Skin of body (tissue), 2 donors: ENCODE results near the gene CUL9. TPM values are rescaled to one million over a fixed set of nuclear protein-coding genes. Genes with fewer than 3 reads are reported as not detected.

Source experiments
- DNase-seq: peaks from one replicate; lab custom pipeline; 2025; lab: John Stamatoyannopoulos, UW
- total RNA-seq: library from RNA; depleted of rRNA; stranded (reverse); fragments of >200 nt; gene quantifications from one replicate; pipeline ENCODE4 v1.2.3, GENCODE V29; 2014

CUL9 gene
- total RNA-seq, 1 donor from 2014 or later = 18.8 TPM

- DNase-seq = no peak
Observed at GRCh38 chr6:43226192-43226851, 44.3 kb downstream of the CUL9 start.

- DNase-seq = peak; percentile 22
Observed at GRCh38 chr6:43228951-43229802, 47.2 kb downstream of the CUL9 start, which contains the start of gene DNPH1. Gene DNPH1 (minus strand): TSS chr6:43229481. CDS start chr6:43229456, 25 bp downstream.

DNA sequence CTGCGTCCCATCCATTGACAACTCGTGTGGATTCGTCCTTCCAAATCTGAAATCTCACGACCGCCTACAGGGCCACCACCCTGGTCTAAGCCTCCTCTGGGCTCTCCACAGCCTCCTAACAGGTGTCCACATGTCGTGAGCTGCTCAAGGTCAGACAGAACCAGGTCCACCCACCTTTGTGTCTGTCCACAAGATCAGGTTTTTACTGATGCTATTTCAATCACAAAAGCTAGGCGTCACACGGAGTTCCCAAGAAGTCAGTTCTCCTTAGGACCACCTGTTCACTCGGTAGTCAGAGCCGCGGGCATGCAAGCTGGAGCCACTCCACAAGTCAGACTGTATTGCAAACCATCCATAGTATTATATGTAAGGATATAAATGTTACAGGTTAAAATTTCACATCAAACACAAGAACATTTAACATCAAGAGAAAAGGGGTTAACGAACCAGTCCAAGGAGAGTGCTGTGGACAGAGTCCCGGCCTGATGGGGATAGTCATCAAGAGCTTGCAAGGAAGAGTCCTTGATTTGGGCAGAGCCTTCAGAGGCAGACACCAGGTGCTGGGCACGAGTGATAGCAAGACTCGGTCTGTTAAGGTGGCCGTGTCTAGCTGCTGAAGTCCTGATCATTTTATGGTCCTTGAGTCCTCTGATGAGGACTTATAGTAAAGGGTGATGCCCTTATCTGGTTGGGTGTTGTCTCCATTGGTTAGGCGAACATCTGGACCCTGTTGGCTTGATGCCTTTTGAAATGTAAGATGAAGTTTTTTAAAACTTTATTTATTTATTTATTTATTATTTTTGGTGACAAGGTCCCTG is 48.0 kb downstream of the CUL9 start:
- DNase-seq = no peak

DNA sequence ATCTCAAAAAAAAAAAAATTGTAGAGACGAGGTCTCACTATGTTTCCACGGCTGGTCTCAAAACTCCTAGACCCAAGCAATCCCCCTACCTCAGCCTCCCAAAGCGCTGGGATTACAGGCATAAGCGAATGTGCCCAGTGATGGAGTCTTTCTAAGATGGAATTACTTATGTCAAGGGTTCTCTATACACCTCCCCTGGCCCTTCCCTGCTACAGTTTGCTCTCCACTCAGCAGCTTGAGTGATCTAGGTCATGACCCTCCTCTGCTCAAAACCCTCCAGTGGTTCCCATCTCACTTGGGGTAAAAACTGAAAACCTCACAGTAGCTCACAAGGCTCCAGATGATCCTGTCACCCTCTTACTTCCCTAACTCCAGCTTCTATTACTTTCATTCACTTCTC is 49.1 kb downstream of the CUL9 start:
- DNase-seq = no peak

DNA sequence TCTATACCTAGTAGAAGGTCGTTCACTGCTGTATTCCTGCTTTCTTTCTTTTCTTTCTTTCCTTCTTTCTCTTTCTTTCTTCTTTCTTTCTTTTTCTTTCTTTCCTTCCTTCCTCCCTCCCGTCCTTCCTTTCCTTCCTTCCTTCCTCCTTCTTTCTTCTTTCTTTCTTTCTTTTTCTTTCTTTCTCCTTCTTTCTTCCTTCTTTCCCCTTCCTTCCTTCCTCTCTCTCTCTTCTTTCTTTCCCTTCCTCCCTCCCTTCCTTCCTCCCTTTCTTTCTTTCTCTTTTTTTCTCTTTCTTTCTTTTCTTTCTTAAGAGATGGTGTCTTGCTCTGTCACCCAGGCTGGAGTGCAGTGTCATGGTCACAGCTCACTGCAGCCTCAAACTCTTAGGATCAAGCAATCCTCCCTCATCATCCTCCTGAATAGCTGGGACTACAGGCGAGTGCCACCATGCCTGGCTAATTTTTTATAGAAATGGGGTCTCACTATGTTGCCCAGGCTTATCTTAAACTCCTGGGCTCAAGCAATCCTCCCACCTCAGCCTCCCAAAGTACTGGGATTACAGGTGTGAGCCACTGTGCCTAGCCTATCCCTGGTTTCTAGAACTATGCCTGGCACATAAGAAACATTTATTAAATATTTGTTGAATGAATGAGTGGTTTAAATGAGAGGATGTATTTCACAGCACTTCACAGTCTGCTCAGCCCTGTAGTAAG is 49.9 kb downstream of the CUL9 start:
- no peak for DNase-seq

- no peak for DNase-seq
Observed at GRCh38 chr6:43235841-43236240, 53.8 kb downstream of the CUL9 start.

GRCh38 chr6:43239054-43239453 is 57.1 kb downstream of the CUL9 start:
- DNase-seq = no peak

- DNase-seq = no peak
Observed at GRCh38 chr6:43240950-43241349, 59.0 kb downstream of the CUL9 start.

DNA sequence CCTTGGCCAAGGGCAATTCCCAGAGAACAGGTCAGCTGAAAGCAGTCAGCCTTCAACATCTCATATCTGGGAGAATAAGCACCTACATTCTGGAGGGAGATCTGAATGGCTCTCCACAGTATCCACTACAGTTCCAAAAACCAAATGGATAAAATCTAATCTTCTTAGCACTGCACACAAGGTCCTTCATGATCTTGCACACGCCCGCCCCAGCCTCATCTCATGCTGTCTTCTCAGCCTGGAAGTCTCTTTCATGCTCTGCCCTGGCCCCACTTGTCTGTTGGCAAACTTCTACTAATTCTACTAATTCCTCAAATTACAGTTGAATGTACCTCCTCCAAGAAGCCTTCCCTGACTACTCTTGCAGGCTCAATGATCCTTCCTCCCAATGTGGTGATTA is 59.5 kb downstream of the CUL9 start:
- no peak for DNase-seq

DNA sequence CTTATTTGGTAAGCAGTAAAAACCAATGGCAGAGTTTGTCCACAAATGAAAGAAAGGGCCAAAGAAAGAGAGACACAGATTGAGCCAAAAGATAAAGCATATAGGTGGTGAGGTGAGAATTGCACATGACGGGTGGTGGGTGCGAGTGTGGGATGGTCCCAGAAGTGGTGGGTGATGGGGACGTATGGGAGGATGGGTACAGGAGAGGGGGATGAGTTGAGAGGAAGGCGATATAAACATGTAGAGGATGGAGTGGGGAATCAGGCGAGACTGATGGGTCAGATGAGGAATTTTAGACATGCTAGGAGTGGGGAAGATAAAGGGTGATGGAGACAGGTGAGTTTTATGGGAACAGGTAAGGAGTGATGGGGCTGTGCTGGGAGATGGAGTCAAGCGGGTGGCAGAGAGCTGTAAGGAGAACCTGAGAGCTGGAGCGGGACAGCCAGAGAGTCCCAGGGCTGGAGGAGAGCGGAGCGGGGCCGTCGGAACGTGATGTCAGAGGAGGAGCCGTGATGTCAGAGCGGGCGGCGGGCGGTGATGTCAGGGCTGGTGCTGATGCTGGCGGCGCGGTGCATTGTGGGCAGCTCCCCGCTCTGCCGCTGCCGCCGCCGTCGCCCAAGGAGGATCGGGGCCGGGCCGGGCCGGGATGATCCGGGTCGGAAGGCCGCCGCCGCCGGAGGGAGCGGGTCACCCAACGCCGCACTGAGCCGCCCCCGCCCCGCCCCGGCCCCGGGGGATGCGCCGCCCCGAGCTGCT is 61.1 kb downstream of the CUL9 start, which contains the start of gene TTBK1:
TTBK1 (plus strand) TSS at position 574 of the 756 bp plus-strand sequence. CDS start 3,180 bp downstream, outside the sequence.
- no peak for DNase-seq

GRCh38 chr6:43243664-43244321 is 61.8 kb downstream of the CUL9 start:
- DNase-seq = no peak

DNA sequence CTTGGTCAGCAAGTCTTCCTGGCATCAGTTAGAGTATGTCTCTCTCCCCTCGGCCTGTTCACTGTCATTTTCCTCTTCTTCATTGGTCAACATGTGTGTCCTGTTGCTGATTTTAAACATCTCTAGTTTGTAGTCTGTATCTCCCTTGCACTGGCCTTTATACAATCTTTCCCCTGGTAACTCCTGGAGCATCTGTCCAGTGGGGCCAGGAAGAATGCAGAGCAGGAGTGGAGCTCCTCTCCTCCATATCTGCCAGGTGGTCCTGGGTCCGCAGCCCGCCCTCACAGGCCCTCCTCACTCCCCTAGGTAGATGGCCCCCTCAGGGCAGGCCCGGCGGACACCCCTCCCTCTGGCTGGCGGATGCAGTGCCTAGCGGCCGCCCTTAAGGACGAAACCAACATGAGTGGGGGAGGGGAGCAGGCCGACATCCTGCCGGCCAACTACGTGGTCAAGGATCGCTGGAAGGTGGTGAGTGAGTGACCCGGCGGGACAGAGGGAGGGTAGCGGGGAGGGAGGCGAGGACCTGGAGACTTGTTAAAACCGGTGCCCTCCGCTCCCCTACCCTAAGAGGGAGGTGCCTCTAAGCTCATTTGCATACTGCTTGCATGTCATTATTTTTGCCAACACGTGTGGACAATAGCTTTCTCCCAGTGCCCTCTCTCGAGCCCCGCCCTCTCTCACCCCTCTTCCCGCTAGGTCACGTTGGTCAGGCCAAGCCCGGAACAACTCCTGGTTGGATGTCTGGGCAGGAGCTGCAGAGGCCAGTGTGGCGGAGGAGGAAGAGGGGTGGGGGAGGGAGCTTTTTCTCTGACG is 64.5 kb downstream of the CUL9 start:
- no peak for DNase-seq

DNA sequence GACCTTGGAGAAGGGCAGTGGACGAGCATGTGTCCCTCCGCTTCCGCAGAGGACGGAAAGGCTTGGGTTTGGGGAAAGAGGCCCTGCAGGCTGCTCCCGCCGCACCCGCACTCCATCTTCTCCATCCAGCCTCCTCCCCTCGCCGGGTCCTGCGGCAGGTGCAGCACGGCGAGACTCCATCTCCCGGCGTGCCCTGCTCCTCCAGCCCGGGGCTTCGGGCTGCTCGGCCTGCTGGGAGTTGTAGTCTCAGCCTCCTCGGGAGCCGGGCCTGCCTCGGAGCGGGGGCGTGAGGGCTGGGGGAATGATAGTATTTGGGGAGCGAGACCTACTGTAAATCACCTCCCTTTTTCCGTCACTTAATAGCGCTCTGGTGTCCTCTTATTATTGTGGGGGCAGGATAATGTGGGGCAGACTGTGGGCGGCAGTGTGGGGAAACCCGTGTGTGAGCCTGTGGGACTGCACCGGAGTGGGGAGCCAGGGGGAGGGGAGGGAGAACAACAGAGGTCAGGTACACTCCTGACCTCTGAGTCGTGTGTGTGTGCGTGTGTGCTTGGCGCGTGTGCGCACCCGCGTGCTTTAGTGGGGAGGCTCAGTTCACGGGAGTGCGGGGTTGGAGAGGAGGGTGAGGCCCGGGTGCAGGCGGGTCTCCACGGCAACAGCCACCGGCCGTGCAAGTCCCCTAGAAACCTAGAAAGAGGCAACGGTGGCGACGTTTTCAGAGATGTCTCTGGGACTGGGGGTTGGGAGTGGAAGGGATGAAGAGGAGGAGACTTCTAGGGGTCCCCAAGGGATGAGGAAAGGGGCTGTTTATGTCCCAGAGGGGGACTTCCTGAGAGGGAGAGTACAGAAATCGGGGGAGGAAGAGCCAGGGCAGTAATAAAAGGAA is 65.4 kb downstream of the CUL9 start:
- DNase-seq = no peak

DNA sequence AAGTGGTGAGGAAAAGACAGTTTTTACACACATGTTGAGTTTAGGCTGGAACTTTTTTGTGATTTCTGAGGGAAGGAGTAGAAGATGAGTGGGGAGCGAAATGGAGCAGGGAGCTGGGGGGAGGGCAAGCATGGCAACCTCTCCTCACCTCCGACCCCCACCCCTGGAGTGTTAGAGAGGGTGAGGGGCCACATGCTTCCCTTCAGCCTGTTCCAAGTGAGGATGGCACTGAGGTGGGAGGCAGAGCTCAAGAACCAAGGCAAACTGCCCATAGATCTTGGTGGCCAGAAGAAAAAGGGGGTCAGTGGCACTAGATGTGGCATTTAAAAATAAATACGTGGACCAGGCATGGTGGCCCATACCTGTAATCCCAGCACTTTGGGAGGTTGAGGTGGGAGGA is 66.1 kb downstream of the CUL9 start:
- DNase-seq = no peak

GRCh38 chr6:43248791-43249190 is 66.8 kb downstream of the CUL9 start:
- DNase-seq = no peak

DNA sequence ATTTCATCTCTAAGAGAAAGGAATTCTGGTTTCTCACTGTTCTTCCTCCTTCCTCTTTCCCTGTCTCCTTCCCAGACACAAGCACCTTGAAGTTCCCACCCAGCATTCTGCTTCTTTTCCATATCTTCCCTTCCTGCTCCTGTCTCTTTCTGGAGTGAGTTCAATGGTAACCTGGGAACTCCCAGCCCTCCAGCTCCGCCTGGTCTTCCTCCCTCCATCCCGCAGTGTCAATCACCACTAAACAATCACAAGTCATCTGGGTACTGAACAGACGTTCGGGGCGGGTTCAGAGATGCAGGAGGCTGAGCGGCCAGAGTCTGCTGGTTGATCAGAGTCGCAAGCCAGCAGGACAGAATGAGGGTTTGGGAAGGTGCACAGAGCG is 69.0 kb downstream of the CUL9 start:
- DNase-seq = no peak

GRCh38 chr6:43253401-43253800 is 71.4 kb downstream of the CUL9 start:
- DNase-seq = no peak
